ENCODE measurements around the gene TULP4.

The TULP4 gene

GRCh38 chr6:158560836-158561320 is 248.6 kb downstream of the TULP4 start:
- no peak for TF ChIP-seq CTCF (IDR thresholded peaks at IDR 0.05; ENCODE audit: low read depth, low read length)

More at GRCh38 chr6:158560836-158561320, 248.6 kb downstream of the TULP4 start:
- H3K4me3 ChIP-seq (ENCODE audit: low read depth, low read length), result peak overlapping the region; percentile 86

Data from WI38 (cell line).